Endothelial cell of hepatic sinusoid (primary cell): ENCODE results near the gene USP2.

ENCODE experiments used
- in situ Hi-C: cut with HindIII; loops from 2 replicates; pipeline ENCODE4 v1.10.0; 2017; ENCODE audit warnings: low sequenced_read_pairs

Gene USP2

GRCh38 chr11:119381181-119381988 lies at the start of gene USP2:
Gene USP2 (minus strand): TSS chr11:119381690. CDS start chr11:119373480, 8,210 bp downstream.
- in situ Hi-C loops, result no loop called here

- in situ Hi-C loops, result loop anchor here (10.0 kb wide), 1 partner anchor 62 kb away; no protein-coding TSS in a partner anchor
Measured at GRCh38 chr11:119427279-119427678, 45.8 kb upstream of the USP2 start.

- in situ Hi-C loops, result loop anchor here (10.0 kb wide), 1 partner anchor 61 kb away; no protein-coding TSS in a partner anchor
Measured at GRCh38 chr11:119426142-119426541, 44.7 kb upstream of the USP2 start.

- in situ Hi-C loops, result loop anchor here (10.0 kb wide), 1 partner anchor 60 kb away; no protein-coding TSS in a partner anchor
Measured at GRCh38 chr11:119424775-119425174, 43.3 kb upstream of the USP2 start.

- in situ Hi-C loops, result loop anchor here (10.0 kb wide), 1 partner anchor 59 kb away; no protein-coding TSS in a partner anchor
Measured at GRCh38 chr11:119424276-119424675, 42.8 kb upstream of the USP2 start.

GRCh38 chr11:119423509-119424254 lies 42.2 kb upstream of the USP2 start:
- in situ Hi-C loops, result loop anchor here (10.0 kb wide), 1 partner anchor 59 kb away; no protein-coding TSS in a partner anchor

GRCh38 chr11:119422809-119423508 lies 41.5 kb upstream of the USP2 start, which contains the start of gene THY1:
Gene THY1 (minus strand): TSS chr11:119423172. CDS start chr11:119420905, 2,267 bp downstream.
- in situ Hi-C loops, result loop anchor here (10.0 kb wide), 1 partner anchor 58 kb away; no protein-coding TSS in a partner anchor

- in situ Hi-C loops, result loop anchor here (10.0 kb wide), 1 partner anchor 57 kb away; no protein-coding TSS in a partner anchor
Measured at GRCh38 chr11:119421941-119422808, 40.7 kb upstream of the USP2 start.

GRCh38 chr11:119421351-119421750 lies 39.9 kb upstream of the USP2 start:
- in situ Hi-C loops, result loop anchor here (10.0 kb wide), 1 partner anchor 57 kb away; no protein-coding TSS in a partner anchor

GRCh38 chr11:119420631-119421030 lies 39.1 kb upstream of the USP2 start:
- in situ Hi-C loops, result loop anchor here (10.0 kb wide), 1 partner anchor 56 kb away; no protein-coding TSS in a partner anchor

- in situ Hi-C loops, result loop anchor here (10.0 kb wide), 1 partner anchor 55 kb away; no protein-coding TSS in a partner anchor
Measured at GRCh38 chr11:119419834-119420492, 38.5 kb upstream of the USP2 start.

- in situ Hi-C loops, result no loop called here
Measured at GRCh38 chr11:119419246-119419645, 37.8 kb upstream of the USP2 start.

GRCh38 chr11:119418759-119419158 lies 37.3 kb upstream of the USP2 start:
- in situ Hi-C loops, result no loop called here

- in situ Hi-C loops, result no loop called here
Measured at GRCh38 chr11:119417726-119418540, 36.4 kb upstream of the USP2 start.

- in situ Hi-C loops, result no loop called here
Measured at GRCh38 chr11:119416606-119417580, 35.4 kb upstream of the USP2 start.

- in situ Hi-C loops, result no loop called here
Measured at GRCh38 chr11:119415966-119416365, 34.5 kb upstream of the USP2 start.

GRCh38 chr11:119415517-119415916 lies 34.0 kb upstream of the USP2 start:
- in situ Hi-C loops, result no loop called here
